Activated CD8-positive, alpha-beta T cell treated with anti-CD3 and anti-CD28 coated beads for 36 hours (primary cell): ENCODE measurements around the gene FBN2. TPM values are rescaled to one million over a fixed set of nuclear protein-coding genes. Genes with fewer than 3 reads are reported as not detected.

Experiments
- ATAC-seq: fragments of 200-7000 bp; cut with Tn5 transposase; one replicate; pipeline ENCODE4 v1.10.0; 2021; ENCODE audit warnings: mild to moderate bottlenecking, moderate library complexity
- CTCF ChIA-PET: fragments of 350-600 bp; sonication (Branson Sonifier 250); formaldehyde crosslinking; loops from one replicate; lab custom pipeline; 2021; ENCODE audit warnings: antibody characterized with exemption; lab: Charles Lee
- POLR2A ChIA-PET: fragments of 350-600 bp; sonication (Branson Sonifier 250); formaldehyde crosslinking; loops from one replicate; lab custom pipeline; 2021; ENCODE audit warnings: antibody characterized with exemption; lab: Charles Lee
- DNase-seq: peaks from one replicate; pipeline ENCODE4 v3.0.0-alpha.2; 2020
- H3K27ac Mint-ChIP-seq: one replicate; pipeline ENCODE4 v1.8.0; 2021; ENCODE audit warnings: mild to moderate bottlenecking, mixed read lengths
- H3K27me3 Mint-ChIP-seq: one replicate; pipeline ENCODE4 v1.8.0; 2021; ENCODE audit warnings: mixed read lengths
- H3K36me3 Mint-ChIP-seq: one replicate; pipeline ENCODE4 v1.8.0; 2021; ENCODE audit warnings: low read depth, mixed read lengths
- H3K4me1 Mint-ChIP-seq: one replicate; pipeline ENCODE4 v1.8.0; 2021; ENCODE audit warnings: low read depth, mixed read lengths
- H3K4me3 Mint-ChIP-seq: one replicate; pipeline ENCODE4 v1.8.0; 2021; ENCODE audit warnings: mild to moderate bottlenecking, moderate library complexity, mixed read lengths
- H3K9me3 Mint-ChIP-seq: one replicate; pipeline ENCODE4 v1.8.0; 2021; ENCODE audit warnings: mixed read lengths
- CTCF ChIP-seq: fragments of 200-600 bp; IDR thresholded peaks from one replicate; pipeline ENCODE4 v1.8.0; 2022; ENCODE audit warnings: antibody characterized with exemption, mild to moderate bottlenecking
- intact Hi-C: fragments of 100-400 bp; cut with micrococcal nuclease; formaldehyde crosslinking; loops from one replicate; pipeline ENCODE4 v1.10.0; 2022
- total RNA-seq, 2 experiments: library from RNA; stranded (reverse); gene quantifications; one replicate each; pipeline ENCODE4 v1.2.3, GENCODE V29; 2021

The FBN2 gene
- total RNA-seq, 2 experiments from 2014 or later, result not detected

- ChIA-PET CTCF (no interaction called here), POLR2A (no interaction called here)
These were observed 60.1 kb downstream of the FBN2 start for GRCh38 chr5:128477944-128478343.

GRCh38 chr5:128475693-128476092 is 62.4 kb downstream of the FBN2 start:
- POLR2A ChIA-PET, result no interaction called here
- intact Hi-C loops, result no loop called here
- H3K9me3 Mint-ChIP-seq, result no peaks in the 10 kb centered on the region
- H3K27me3 Mint-ChIP-seq, result no peaks in the 10 kb centered on the region
- H3K4me3 Mint-ChIP-seq, result no peak overlapping the region
- ATAC-seq (no peak), DNase-seq (no peak)
- H3K27ac Mint-ChIP-seq, result no peak overlapping the region
- H3K4me1 Mint-ChIP-seq, result no peaks in the 10 kb centered on the region
- TF ChIP-seq CTCF, result no peak
- CTCF ChIA-PET, result no interaction called here
- H3K36me3 Mint-ChIP-seq, result no peaks in the 10 kb centered on the region

More at GRCh38 chr5:128477944-128478343, 60.1 kb downstream of the FBN2 start:
- H3K4me3 Mint-ChIP-seq, result no peak overlapping the region
- no peaks in the 10 kb centered on the region for H3K4me1 Mint-ChIP-seq
- intact Hi-C loops, result no loop called here
- no peak for TF ChIP-seq CTCF
- H3K27me3 Mint-ChIP-seq, result no peaks in the 10 kb centered on the region
- ATAC-seq (no peak), DNase-seq (no peak)
- no peaks in the 10 kb centered on the region for H3K36me3 Mint-ChIP-seq
- no peak overlapping the region for H3K27ac Mint-ChIP-seq
- no peaks in the 10 kb centered on the region for H3K9me3 Mint-ChIP-seq

GRCh38 chr5:128472919-128473318 is 65.1 kb downstream of the FBN2 start:
- Mint-ChIP-seq H3K4me3 (no peak overlapping the region), H3K27me3 (no peaks in the 10 kb centered on the region), H3K27ac (no peak overlapping the region), H3K4me1 (no peaks in the 10 kb centered on the region), H3K9me3 (no peaks in the 10 kb centered on the region), H3K36me3 (no peaks in the 10 kb centered on the region)
- ChIA-PET POLR2A (no interaction called here), CTCF (no interaction called here)
- TF ChIP-seq CTCF, result no peak
- intact Hi-C loops, result no loop called here
- ATAC-seq (no peak), DNase-seq (no peak)

- intact Hi-C loops, result no loop called here
- Mint-ChIP-seq H3K4me1 (no peaks in the 10 kb centered on the region), H3K9me3 (no peaks in the 10 kb centered on the region), H3K4me3 (no peak overlapping the region), H3K27me3 (no peaks in the 10 kb centered on the region), H3K36me3 (no peaks in the 10 kb centered on the region), H3K27ac (no peak overlapping the region)
- POLR2A ChIA-PET, result no interaction called here
- TF ChIP-seq CTCF, result no peak
- ATAC-seq, result no peak
- no peak for DNase-seq
- CTCF ChIA-PET, result no interaction called here
These were observed 66.0 kb downstream of the FBN2 start for GRCh38 chr5:128472036-128472435.

- no peaks in the 10 kb centered on the region for H3K4me1 Mint-ChIP-seq
- CTCF ChIA-PET, result no interaction called here
- H3K27ac Mint-ChIP-seq, result no peak overlapping the region
- no peak overlapping the region for H3K4me3 Mint-ChIP-seq
- POLR2A ChIA-PET, result no interaction called here
- intact Hi-C loops, result no loop called here
- ATAC-seq, result no peak
- H3K27me3 Mint-ChIP-seq, result no peaks in the 10 kb centered on the region
- no peak for TF ChIP-seq CTCF
- H3K36me3 Mint-ChIP-seq, result no peaks in the 10 kb centered on the region
- DNase-seq, result no peak
- no peaks in the 10 kb centered on the region for H3K9me3 Mint-ChIP-seq
These were observed 67.4 kb downstream of the FBN2 start for GRCh38 chr5:128470663-128471062.
